Measurements from ENCODE around the gene IGFBPL1.
A peak's percentile ranks its signal among the peaks of the same experiment; 100 is the strongest.
"Not testable (repeated sequence)": the region's sequence is repeated elsewhere in the genome, so short reads cannot be mapped to it uniquely, and the experiment has no call there.

Gene IGFBPL1, protein sequence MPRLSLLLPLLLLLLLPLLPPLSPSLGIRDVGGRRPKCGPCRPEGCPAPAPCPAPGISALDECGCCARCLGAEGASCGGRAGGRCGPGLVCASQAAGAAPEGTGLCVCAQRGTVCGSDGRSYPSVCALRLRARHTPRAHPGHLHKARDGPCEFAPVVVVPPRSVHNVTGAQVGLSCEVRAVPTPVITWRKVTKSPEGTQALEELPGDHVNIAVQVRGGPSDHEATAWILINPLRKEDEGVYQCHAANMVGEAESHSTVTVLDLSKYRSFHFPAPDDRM

DNA sequence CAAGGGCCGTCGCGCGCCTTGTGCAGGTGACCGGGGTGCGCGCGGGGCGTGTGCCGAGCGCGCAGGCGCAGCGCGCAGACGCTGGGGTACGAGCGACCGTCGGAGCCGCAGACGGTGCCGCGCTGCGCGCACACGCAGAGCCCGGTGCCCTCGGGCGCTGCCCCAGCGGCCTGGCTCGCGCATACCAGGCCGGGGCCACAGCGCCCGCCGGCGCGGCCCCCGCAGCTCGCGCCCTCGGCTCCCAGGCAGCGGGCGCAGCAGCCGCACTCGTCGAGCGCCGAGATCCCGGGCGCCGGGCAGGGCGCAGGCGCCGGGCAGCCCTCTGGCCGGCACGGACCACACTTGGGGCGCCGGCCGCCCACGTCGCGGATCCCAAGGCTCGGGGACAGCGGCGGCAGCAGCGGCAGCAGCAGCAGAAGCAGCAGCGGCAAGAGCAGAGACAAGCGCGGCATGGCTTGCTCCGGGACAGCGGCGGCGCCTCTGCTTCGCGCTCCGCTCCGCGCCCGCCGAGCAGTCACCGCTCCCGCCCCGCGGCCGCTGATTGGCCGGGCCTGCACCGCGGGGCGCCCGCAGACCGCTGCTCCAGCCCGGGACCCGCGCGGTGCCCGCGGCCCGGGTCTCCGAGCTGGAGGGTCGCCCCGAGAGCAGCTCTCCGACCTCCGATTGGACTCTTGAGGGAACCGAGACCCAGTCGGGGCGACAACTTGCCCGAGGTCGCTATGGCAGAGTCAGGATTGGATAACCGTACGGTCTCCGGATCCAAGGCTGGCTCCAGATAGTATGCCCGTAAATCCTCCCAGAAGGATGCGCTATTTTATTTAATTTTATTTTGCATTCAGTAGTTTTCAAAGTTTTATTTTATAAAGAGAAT lies at the start of gene IGFBPL1:
Gene IGFBPL1 (minus strand): TSS at position 482 of the 871 bp plus-strand sequence. CDS start 30 bp downstream, at position 452.
- DNase-seq (ENCODE audit: low spot score) = peak; percentile 86

DNA sequence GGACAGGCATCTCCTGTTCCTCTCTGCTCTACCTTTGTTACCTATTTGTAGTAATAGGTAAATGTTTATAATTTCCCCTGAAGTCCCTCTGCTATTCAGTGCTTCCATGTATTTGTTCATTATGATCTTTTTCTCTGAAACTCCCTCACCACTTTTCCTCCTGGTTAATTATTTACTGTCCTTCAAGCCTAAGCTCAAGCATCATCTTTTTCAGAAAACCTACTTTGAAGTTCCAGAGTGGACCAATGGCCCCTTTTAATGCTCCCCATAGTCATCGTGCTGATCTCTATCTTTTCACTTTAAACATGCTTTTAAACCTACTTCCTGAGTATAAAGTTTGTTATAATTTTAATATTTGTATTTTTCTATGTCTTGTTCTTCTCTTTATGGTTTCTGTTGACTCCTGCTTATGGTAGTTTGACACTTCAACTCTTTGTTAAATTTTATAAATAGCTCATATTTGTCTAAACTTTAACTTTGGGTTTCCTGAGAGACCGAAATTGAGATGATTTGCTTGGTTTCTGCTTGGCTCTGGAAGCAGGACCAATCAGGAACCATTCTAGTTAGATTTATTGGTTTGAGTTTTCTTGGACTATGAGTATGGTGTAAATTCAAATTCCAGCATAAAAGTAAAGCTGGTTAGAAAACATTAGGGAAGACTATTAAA lies 48.5 kb upstream of the IGFBPL1 start:
- DNase-seq (ENCODE audit: low spot score) = not testable (repeated sequence)

DNA sequence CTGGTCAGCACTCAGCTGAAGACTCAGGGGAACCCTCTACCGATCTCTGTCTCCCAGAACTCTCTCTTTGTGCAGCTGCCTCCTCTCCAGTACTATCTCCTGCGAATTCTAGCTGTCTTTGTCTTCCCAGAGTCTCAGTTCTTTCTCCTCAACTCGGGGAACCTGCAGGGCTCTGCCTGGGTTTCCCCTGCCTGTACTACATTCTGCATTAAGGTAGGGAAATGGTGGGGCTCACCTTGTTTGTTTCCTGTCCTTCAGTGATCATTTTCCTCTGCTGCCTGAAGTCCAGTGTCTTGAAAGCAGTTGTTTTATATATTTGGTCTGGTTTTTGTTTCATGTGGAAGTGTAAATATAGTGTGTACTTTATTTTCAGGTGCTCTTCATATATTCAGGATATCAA lies 43.1 kb upstream of the IGFBPL1 start:
- no peak for DNase-seq (ENCODE audit: low spot score)

DNA sequence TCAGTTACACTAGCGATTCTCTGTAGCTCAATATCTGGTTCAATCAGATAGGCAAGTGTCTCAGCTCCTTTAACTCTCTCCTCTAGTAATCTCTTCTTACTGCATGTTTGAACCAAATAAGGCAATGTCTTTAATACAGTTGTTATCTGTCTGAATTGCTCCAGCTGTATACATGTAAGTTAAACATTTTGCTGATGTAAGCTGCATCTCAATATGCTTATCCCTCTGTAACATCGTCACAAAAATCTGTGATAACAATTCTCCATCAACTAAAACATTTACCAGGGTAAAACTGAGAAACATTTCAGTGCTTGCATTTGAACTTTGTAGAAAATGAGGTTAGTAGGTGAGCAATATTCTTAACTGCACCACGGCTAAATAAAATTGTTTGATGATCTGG lies 29.6 kb upstream of the IGFBPL1 start:
- no peak for DNase-seq (ENCODE audit: low spot score)

DNA sequence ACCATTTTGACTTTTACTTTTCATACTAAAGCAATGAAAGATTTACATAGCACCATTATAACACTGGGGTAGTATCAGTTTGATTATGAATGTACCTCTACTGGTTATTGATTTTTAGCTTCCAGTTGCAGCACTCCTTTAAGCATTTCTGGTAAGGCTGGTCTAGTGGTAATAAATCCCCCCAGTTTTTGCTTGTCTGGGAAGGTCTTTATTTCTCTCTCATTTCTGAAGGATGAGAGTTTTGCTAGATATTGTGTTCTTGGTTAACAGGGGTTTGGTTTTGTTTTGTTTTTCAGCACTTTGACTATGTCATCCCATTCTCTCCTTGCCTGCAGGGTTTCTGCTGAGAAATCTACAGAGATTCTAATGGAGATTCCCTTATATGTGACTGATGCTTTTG lies 26.9 kb upstream of the IGFBPL1 start:
- DNase-seq (ENCODE audit: low spot score) = no peak

DNA sequence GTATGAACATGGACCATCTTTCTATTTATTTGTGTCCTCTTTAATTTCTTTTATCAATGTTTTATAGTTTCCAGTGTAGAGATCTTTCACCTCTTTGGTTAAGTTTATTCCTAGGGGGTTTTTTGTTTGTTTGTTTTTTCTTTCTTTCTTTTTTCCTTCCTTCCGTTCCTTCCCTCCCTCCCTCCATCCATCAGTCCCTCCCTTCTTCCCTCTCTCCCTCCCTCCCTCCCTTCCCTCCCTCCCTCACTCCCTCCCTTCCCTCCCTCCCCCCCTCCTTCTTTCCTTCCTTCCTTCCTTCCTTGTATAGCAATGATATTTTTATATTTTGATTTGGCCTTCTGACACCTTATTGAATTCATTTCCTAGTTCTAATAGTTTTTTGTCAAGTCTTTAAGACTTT lies 23.4 kb upstream of the IGFBPL1 start:
- DNase-seq (ENCODE audit: low spot score) = no peak

DNA sequence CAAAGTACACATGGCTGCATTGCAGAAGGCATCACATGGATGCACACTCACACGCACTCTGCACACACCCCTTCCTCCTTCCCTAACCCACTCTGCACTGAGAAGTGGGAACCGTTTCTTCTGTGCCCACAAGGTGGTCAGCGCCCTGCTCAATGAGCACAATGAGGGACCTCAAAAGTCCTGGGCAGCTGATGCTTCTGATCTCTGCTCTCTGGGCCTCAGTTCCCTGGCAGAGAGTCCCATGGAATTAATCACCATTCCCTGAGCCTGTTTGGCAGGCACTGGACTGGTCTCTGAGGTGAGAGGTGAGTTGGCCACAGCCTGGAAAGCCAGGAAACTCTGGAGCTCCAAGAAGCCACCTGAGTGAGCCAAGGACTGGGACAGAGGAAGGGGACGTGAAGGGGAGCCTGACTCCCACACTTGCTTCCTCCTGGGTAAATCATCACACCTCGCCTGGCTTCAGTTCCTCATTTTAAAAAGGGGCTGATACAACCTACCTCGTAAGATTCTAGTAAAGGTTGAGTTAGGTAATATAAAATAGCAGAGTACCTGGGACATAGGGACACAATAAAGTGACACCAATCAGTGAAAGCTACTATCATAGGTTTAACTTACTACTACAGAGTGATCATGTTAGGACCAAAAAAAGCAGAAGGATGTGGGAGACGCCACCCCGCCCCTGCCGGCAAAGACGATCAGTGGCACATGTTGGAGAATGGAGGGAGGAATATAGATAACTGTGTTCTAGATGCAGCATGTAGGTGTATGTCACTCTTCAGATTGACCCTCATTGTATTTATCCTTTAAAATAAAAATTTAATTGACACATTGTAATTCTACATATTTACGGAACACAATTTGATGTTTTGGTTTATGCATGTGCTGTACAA lies 21.1 kb upstream of the IGFBPL1 start:
- no peak for DNase-seq (ENCODE audit: low spot score)

DNA sequence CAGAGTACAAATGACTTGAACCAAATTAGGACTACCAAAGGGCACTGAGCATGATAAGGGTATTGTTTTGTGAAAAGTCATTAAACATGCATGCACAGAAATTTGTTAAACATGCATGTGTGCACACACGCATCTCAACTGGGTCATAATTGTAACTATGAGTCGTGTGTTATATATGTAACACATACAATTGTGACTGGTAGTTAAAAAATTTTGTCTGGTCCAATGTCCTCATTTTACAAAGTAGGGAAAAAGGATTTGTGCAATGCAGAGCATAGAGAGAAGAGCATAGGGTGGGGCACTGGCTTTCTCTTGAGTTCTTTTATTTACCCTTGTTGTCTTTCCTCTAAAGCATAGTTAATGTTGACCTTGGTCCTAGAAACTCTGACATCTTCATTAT lies 19.3 kb upstream of the IGFBPL1 start:
- DNase-seq (ENCODE audit: low spot score) = no peak

DNA sequence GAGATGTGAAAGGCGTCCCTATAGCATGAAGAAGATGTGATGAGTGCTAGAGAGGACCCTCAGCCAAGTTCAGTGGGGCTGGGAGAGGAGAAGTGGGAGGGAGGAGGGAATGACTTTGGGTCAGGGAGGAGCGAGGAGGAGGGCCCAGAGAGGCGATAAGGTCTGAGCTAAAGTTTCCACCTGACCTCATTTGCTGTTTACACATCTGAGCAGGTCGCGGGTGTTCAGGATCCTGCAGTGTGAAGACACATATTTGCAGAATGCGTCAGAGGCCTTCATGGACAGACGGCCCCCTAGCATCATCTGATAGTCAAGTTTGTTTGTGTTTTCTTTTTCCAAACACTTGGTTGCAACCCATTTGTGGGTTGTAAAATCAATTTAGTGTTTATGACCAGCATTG lies 18.9 kb upstream of the IGFBPL1 start:
- DNase-seq (ENCODE audit: low spot score) = no peak

DNA sequence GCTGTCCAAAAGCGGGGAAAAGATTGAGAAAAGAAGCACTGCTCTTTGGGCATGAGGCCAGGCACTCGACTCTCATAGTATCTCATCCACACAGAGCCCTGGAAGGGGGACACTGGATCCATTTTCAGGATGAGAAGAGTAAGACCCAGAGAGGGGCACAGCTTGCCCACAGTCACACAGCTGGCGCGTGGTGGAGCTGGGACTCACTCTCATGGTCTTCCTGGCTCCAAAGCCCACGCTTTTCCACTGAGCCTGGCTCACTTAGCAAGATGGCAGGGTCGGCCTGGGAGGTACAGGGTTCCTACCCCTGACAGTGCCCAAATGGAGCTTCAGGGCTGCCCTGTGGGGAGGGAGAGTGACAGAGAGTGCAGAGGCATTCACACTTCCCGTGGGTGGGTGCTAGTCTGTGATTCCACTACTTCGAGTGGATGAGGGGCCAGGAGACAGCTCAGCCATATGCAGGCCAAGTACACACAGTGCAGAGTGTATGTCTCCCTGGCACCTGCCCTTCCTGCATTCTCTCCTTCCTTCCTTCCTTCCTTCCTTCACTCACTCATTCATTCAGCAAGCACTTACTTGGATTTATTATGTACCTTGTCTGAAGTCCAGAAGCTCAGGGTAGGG lies 18.3 kb upstream of the IGFBPL1 start:
- no peak for DNase-seq (ENCODE audit: low spot score)

DNA sequence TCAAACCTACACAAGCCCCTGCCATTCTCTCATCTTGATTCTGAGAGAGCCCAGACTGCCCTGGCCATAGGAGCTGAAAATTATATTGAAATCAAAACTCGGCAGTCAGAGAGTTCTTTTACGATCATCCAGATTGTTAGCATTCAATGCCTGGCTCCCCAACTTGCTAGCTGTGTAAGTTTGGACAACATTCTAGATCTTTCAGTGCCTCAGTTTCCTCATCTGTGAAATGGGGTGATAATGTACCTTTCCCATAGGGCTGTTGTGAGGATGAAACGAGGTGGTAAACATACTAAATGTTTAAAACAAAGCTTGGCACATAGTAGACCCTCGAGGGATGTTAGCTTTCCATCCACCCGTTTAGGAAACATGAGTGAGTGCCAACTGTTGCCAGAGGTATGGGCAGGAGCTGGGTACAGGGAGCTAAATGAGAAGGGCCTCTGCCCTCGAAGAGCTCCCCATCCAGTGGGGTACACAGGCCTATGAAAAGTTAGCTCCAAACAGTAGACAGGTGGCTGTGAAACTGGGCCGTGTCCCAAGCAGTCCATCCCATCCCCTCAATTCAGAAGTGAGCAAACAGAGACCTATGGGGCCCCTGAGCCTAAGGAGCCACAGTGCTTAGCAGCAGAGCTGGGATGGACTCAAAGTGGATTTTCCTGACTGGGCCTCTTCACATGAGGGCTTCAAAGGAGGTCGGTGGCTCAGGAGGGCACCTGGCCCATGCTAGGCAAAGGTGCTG lies 17.3 kb upstream of the IGFBPL1 start:
- DNase-seq (ENCODE audit: low spot score) = no peak

DNA sequence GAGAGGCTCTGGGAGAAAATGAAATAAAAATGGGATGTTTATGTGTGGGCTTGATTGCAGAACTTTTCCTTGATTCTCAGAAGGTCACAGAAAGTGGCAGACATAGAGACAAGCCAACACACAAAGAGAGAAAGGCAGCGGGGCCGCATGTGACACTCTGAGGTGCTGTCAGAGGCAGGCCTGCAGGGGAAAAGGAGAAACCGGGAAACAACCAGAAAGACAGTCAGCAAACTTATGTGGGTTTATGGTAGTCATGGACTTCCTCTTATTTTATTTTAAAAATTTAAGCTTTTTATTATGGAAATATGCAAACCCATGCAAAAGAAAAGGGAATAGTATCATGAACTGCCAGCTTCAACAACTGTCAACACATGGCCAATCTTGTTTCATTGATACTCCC lies 16.3 kb upstream of the IGFBPL1 start:
- no peak for DNase-seq (ENCODE audit: low spot score)

DNA sequence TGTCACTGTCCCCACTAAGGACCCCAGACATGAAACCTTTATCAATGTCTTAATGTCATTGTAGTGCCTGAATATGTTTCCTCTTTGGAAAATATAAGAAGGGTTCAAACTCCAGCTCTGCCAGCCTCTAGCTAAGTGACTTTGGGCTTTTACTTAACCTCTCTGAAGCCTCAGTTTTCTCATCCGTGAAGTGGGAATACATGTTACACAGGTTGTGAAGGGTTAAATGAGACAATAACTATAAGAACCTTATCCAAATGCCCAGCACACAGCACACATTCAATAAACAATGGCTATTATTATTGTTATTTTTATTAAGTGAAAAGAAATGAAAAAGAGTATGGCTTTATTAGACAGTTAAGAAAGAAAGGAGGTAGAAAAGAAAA lies 15.7 kb upstream of the IGFBPL1 start:
- DNase-seq (ENCODE audit: low spot score) = no peak

DNA sequence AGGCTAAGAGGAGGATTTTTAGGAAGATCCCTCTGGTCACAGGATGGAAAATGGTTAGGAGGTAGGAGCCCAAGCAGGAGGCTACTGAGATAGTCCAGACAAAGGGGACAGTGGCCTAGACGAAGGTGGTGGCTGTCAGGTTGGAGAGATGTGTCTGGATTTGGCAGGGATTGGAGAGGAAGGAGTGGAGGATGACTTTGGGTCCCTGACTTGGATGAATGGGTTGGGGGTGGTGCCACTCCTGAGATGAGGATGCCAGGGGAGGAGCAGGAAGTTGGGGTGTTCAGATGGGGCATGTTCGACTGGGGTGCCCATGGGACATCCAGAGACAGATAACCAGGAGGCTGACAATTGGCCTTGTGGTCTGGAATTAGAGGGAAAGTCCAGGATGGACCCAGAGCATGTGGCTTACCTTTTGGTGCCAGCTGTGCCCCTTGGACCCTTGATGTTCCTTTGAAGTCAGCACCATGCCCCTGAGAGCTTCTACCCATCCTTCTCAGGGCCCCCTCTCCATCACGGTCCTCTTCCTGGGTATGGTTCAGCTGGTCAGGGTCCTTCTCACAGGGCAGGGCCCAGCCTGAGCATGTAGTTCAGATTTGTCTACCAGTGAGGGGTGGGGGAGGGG lies 15.1 kb upstream of the IGFBPL1 start:
- no peak for DNase-seq (ENCODE audit: low spot score)

DNA sequence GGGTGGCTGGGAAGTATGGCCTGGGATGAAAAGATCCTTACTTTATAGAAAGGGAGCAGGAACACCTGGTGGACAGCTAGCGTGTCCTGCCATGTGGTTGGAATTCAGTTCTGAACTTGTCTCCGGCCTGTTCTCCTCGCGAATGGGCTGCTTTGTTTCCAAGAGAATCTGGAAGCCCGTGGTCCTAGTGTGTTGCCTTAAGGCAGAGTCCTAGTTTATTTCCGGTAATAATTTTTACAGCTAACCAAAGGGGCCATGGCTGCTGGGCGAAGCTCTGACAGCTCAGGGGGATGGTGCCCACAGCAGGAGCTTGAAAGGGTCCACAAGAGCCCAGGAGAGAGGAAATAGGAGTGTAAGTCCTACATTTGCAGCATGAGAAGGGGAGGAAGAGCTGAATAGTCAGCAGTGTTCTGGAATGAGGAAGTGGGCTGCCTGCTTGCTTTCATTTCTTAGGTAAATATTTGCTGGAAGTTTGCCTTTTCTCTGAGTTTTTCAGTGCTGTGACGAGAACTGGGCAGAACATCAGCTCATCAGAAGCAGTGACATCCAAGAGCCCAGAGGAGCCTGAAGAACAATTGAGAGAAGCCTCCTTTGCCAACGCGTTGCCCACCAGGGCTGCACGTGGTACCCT lies 13.1 kb upstream of the IGFBPL1 start:
- DNase-seq (ENCODE audit: low spot score) = peak; percentile 74

DNA sequence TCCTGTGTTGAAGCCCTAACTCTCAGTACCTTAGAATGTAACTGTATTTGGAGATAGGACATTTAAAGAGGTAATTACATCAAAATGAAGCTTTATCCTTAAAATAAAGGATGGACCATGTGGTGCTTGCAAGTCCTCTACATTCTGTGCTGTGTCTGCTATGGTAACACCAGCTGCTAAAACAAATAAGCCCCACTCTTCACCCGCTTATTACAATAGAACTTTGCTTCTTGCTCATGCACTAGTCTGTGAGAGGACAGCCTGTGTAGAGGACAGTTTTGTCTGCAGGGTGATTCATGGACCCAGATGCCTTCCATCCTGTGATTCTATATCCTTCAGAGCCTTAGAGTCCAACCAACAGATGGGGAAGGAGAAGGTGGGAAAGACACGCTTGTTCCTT lies 12.5 kb upstream of the IGFBPL1 start:
- DNase-seq (ENCODE audit: low spot score) = no peak

DNA sequence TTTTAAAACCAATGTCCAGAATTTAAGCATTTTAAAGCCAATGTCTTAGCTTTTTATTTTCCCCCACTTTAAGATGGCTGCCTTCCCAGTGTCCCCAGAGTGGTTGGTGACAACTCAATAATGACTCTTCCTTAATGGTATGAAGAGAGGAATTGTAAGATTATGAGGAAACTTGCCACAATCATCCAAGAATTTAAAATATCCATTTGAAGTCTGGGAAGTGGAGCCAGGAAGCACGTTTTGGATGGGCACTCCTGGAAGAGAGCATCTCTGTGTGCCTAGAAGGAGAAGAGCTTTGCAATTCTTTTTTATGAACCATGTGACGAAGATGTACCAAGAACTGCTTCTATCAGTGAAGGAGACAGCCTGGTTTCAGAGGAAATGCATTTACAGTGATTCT lies 11.3 kb upstream of the IGFBPL1 start:
- peak; percentile 73 for DNase-seq (ENCODE audit: low spot score)

DNA sequence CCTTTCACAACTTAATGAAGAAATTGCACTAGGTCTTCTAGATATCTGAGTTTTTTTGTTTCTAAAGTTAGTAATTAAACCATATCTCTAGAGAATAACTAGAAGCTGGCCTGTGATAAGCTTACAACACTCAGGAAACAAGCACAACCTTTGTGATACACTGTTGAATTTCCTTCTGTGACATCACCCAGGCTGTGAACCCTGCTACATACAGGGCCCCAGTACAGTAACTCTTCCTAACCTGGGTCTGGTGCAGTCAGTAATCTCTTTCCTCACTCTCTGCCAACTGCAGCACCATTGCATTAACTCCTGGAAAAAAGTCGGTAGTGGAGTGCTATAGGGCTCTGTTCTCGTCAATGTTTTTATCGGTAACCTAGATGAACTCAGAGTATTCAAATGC lies 10.6 kb upstream of the IGFBPL1 start:
- no peak for DNase-seq (ENCODE audit: low spot score)

DNA sequence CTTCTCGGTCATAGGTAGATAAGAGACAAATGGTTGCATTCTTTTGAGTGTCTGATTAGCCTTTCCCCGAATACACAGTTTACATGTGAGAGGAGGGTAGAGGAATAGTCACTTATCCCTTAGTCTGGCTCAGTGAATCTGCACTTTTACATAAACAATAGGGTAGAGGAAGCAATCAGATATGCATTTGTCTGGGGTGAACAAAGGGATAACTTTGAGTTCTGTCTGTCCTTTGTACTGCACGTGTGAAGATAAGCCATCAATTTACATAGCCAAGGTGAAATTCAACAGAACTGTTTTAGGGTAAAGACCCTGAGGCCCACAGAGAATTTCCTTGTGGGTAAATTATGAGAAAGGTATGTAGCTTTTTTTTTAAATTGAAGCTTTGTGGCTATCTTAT lies 10.1 kb upstream of the IGFBPL1 start:
- no peak for DNase-seq (ENCODE audit: low spot score)

All from AG20443 (cell line).